AG04450 (cell line): ENCODE results near the gene LMF1. TPM values are rescaled to one million over a fixed set of nuclear protein-coding genes. Genes with fewer than 3 reads are reported as not detected.

Experiments
- CTCF ChIA-PET: fragments of 300-600, 350-600 bp; formaldehyde crosslinking; extraction: SDS; loops from one replicate; lab custom pipeline; 2022; ENCODE audit warnings: antibody characterized with exemption, inconsistent platforms; lab: Charles Lee
- POLR2A ChIA-PET: fragments of 350-600 bp; formaldehyde crosslinking; extraction: SDS; loops from one replicate; lab custom pipeline; 2021; ENCODE audit warnings: antibody characterized with exemption, inconsistent platforms; lab: Yijun Ruan, JAX
- DNase-seq: peaks from one replicate; pipeline ENCODE4 v3.0.0-alpha.2; 2011; ENCODE audit warnings: low read depth, low spot score
- H3K27ac ChIP-seq: one replicate; pipeline ENCODE4 v1.5.1; 2012; ENCODE audit warnings: low read depth, low read length, control low read depth
- H3K27me3 ChIP-seq: one replicate; pipeline ENCODE4 v1.6.0; 2012; ENCODE audit warnings: low read length; ENCODE audit not compliant: control insufficient read depth, insufficient read depth
- H3K4me3 ChIP-seq: 2 replicates; pipeline ENCODE4 v1.5.1; 2011; ENCODE audit warnings: mild to moderate bottlenecking, low read depth, low read length, control low read depth
- H3K9me3 ChIP-seq: 2 replicates; pipeline ENCODE4 v1.5.1; 2012; ENCODE audit warnings: low read length; ENCODE audit not compliant: control insufficient read depth, insufficient read depth
- CTCF ChIP-seq: IDR thresholded peaks from 2 replicates; pipeline ENCODE4 v1.5.1; 2011; ENCODE audit warnings: low read depth, low read length, control low read depth, inconsistent platforms
- polyA plus RNA-seq: library from polyadenylated mRNA; depleted of rRNA; stranded (reverse); fragments of >200 nt; gene quantifications from 2 replicates; pipeline ENCODE4 v1.2.3, GENCODE V29; 2011

The LMF1 gene
- polyA plus RNA-seq, 1 experiment: 11.8 TPM

DNA sequence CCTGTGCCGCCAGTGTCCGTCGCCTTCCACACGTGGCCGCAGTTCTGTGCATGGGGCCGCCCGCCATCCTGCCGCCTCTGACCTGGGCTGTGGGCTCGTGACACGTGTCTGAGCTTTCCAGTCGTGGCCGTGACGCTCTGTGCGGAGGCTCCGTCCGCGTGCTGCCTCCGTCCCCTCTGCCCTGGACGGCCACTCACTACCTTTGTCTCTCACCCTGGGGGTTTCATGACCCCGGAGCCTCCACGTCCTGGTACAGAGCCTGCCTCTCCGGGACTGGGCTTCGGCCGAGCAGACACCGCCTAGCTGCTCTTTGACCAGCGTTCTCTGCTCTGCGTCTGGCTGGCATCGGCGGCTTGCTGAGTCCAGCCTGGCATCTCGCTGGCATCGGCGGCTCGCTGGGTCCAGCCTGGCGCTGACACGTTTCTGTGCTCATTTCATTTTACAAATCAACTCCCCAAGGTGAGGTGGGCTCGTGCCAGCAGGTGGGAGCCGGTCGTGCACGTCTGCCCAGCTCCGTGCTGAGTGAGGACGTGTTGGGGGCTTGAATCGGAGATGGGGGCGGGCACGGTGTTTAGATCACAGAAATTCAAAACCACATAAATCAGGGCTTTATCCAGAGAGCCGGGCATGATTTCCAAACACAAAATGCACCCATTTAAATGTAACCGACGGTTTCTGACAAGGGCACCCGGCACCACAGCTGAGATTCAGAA lies 126.0 kb downstream of the LMF1 start:
- no peak for DNase-seq
- peaks cover 92% of the 10 kb centered on the region for H3K9me3 ChIP-seq
- POLR2A ChIA-PET: no interaction called here

DNA sequence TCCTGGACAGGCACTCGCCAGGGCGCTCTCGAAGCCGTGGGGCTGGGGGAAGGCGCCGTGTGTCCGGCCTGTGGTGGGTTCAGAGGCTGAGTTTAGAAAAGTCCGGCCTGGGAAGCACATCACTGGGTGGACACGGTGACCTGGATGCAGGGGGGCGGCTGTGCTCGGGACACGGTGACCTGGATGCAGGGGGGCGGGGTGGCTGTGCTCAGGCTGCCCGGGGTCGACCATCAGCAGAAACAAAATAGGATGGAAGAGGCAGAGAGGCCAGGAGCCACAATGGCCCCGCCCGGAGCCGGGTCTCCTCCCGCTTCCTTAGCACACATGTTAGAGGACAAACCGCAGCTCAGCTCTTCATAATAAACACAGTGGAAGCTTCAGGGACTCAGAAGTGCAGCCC lies 127.0 kb downstream of the LMF1 start:
- Histone ChIP-seq H3K9me3 (peaks cover 93% of the 10 kb centered on the region), H3K27ac (no peak overlapping the region), H3K27me3 (no peaks in the 10 kb centered on the region), H3K4me3 (no peak overlapping the region)
- ChIA-PET POLR2A (no interaction called here), CTCF (no interaction called here)
- DNase-seq: no peak
- no peak for TF ChIP-seq CTCF

More for the DNA sequence above, 126.0 kb downstream of the LMF1 start:
- no peak for TF ChIP-seq CTCF
- H3K27ac ChIP-seq: no peak overlapping the region
- no peaks in the 10 kb centered on the region for H3K27me3 ChIP-seq
- H3K4me3 ChIP-seq: no peak overlapping the region
- CTCF ChIA-PET: no interaction called here

DNA sequence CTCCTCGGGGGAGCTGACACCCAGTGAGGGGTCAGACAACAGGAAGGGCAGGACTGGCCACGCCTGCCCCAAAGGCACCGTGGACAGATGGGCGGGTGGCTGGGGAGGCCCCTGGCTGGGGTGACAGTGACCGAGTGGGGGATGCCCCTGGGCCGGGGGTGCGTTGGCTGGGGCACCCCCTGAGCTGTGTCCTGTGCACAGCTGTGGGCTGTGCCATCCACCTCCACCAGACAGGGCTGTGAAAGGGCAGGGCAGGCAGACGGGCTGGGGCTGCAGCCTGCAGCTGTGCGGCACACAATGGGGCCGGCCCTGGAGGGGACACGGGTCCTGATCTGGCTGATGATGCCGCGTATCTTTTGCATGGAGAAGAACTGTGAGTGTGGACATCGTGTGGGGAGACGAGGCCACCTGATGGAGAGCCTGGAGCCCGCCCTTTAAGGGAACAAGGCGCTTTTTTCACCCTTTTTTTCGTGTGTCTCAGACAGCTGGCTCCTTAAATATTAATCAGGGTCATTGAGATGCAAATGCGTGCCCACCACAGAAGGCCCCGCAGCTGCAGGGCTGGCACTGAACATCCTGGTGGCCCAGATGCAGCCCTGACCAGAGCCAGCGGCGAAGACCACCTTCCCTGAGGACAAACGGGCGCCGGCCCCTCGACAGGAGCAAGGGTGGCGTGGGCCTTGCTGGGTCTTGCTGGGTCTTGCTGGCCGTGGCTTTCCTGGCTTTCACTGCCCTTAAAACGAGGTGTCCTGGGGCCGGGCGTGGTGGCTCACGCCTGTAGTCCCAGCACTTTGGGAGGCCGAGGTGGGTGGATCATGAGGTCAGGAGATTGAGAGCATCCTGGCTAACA lies 127.8 kb downstream of the LMF1 start:
- peaks cover 86% of the 10 kb centered on the region for H3K9me3 ChIP-seq
- ChIA-PET CTCF (no interaction called here), POLR2A (no interaction called here)
- H3K4me3 ChIP-seq: no peak overlapping the region
- DNase-seq: no peak
- no peaks in the 10 kb centered on the region for H3K27me3 ChIP-seq
- no peak overlapping the region for H3K27ac ChIP-seq
- no peak for TF ChIP-seq CTCF

DNA sequence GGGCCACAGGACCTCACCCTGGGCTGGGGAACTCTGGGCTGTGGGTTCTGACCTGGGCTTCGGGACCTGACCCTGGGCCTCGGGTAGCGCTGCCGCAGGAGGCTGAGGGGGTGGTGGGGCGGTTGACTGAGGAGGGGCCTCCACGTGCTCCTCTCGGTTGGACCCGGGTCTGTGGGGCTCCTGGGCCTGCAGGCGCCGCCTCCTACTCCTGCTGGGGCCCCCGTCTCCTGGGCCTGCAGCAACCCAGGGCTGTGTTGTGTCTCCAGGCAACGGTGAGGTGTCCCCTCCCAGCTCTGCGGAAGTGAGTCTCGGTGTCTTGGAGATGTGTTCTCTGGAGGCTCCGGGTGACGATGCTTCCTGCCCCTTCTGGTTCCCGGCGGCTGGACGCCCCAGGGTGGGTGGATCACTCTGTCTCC lies 128.7 kb downstream of the LMF1 start:
- ChIA-PET POLR2A (no interaction called here), CTCF (no interaction called here)
- Histone ChIP-seq H3K27ac (no peak overlapping the region), H3K9me3 (peaks cover 81% of the 10 kb centered on the region), H3K4me3 (no peak overlapping the region), H3K27me3 (no peaks in the 10 kb centered on the region)
- DNase-seq: no peak
- TF ChIP-seq CTCF: no peak

- POLR2A ChIA-PET: no interaction called here
- Histone ChIP-seq H3K27ac (no peak overlapping the region), H3K4me3 (no peak overlapping the region), H3K9me3 (peaks cover 85% of the 10 kb centered on the region), H3K27me3 (no peaks in the 10 kb centered on the region)
- CTCF ChIA-PET: no interaction called here
- no peak for DNase-seq
- TF ChIP-seq CTCF: no peak
These were observed 129.2 kb downstream of the LMF1 start for GRCh38 chr16:841455-842060.
